LHCN-M2 (cell line): ENCODE measurements around the gene PAPSS1. TPM values are rescaled to one million over a fixed set of nuclear protein-coding genes. Genes with fewer than 3 reads are reported as not detected.

Source experiments
- total RNA-seq: library from RNA; depleted of rRNA; stranded (reverse); fragments of >200 nt; gene quantifications from 2 replicates; pipeline ENCODE4 v1.2.3, GENCODE V29; 2014; rRNA removed

PAPSS1 gene
- total RNA-seq, 1 experiment from 2014 or later, result 84.2 TPM

Other genes with a start within 250 kb of the PAPSS1 start
- gene SGMS2, start 104.7 kb upstream of the PAPSS1 start, total RNA-seq, result 80.2 and 98.9 TPM in 2 replicates
- 8.6 and 13.5 TPM in 2 replicates for gene CYP2U1, start 211.3 kb upstream of the PAPSS1 start, total RNA-seq